Neural cell (in vitro differentiated cells): ENCODE measurements around the gene SCARB1. TPM values are rescaled to one million over a fixed set of nuclear protein-coding genes. Genes with fewer than 3 reads are reported as not detected.

Experiments used
- H2AFZ ChIP-seq: fragments of 200-600, 300-800 bp; sonication (generic), shearing (Covaris generic); 2 replicates; pipeline ENCODE4 v1.6.0; 2014; ENCODE audit warnings: low read depth, mild to moderate bottlenecking, antibody characterized with exemption, low read length, moderate library complexity
- H3F3A ChIP-seq: fragments of 200-600 bp; shearing (Covaris generic); 2 replicates; pipeline ENCODE4 v1.6.1; 2016; ENCODE audit warnings: mild to moderate bottlenecking, moderate library complexity, mixed read lengths, antibody characterized with exemption, low read length; ENCODE audit not compliant: insufficient read depth, poor library complexity, severe bottlenecking
- H3K27ac ChIP-seq: fragments of 200-600, 300-800 bp; sonication (generic), shearing (Covaris generic); 2 replicates; pipeline ENCODE4 v1.5.1; 2014; ENCODE audit warnings: mild to moderate bottlenecking, low read length, moderate library complexity
- H3K27me3 ChIP-seq: fragments of 300-800, 200-600 bp; sonication (generic), shearing (Covaris generic); 2 replicates; pipeline ENCODE4 v1.6.0; 2014; ENCODE audit warnings: mild to moderate bottlenecking, low read depth, low read length, moderate library complexity; ENCODE audit not compliant: insufficient read depth
- H3K36me3 ChIP-seq: fragments of 300-800, 200-600 bp; sonication (generic), shearing (Covaris generic); 2 replicates; pipeline ENCODE4 v1.5.1; 2014; ENCODE audit warnings: mild to moderate bottlenecking, antibody characterized with exemption, low read length, moderate library complexity; ENCODE audit not compliant: insufficient read depth
- H3K4me2 ChIP-seq: fragments of 300-800, 200-600 bp; sonication (generic), shearing (Covaris generic); 2 replicates; pipeline ENCODE4 v1.6.0; 2014; ENCODE audit warnings: mild to moderate bottlenecking, low read length
- H3K4me3 ChIP-seq: fragments of 300-800, 200-600 bp; sonication (generic), shearing (Covaris generic); 2 replicates; pipeline ENCODE4 v1.5.1; 2014; ENCODE audit warnings: mild to moderate bottlenecking, low read length, moderate library complexity
- H3K79me2 ChIP-seq: fragments of 200-600 bp; shearing (Covaris generic); replicated peaks from 2 replicates; pipeline ENCODE4 v1.6.0; 2014; ENCODE audit warnings: mild to moderate bottlenecking, low read length, moderate library complexity; ENCODE audit not compliant: insufficient read depth
- H3K9ac ChIP-seq: fragments of 300-800, 200-600 bp; sonication (generic), shearing (Covaris generic); 2 replicates; pipeline ENCODE4 v1.6.1; 2016; ENCODE audit warnings: mild to moderate bottlenecking, low read length, mixed read lengths
- H3K9me2 ChIP-seq: fragments of 200-600 bp; shearing (Covaris generic); 2 replicates; pipeline ENCODE4 v1.6.1; 2016; ENCODE audit warnings: mild to moderate bottlenecking, low read length, mixed read lengths; ENCODE audit not compliant: insufficient read depth
- H3K9me3 ChIP-seq: fragments of 200-600, 300-800 bp; sonication (generic), shearing (Covaris generic); 2 replicates; pipeline ENCODE4 v1.6.1; 2016; ENCODE audit warnings: mild to moderate bottlenecking, mixed run types, low read length, moderate library complexity, mixed read lengths
- H4K20me1 ChIP-seq: fragments of 200-600 bp; shearing (Covaris generic); 2 replicates; pipeline ENCODE4 v1.6.1; 2016; ENCODE audit warnings: mild to moderate bottlenecking, mixed run types; ENCODE audit not compliant: insufficient read depth
- EP300 ChIP-seq: fragments of 450-650 bp; conservative IDR thresholded peaks from 2 replicates; pipeline ENCODE4 v1.6.1; 2014; ENCODE audit warnings: antibody characterized with exemption, mild to moderate bottlenecking, moderate library complexity; ENCODE audit not compliant: poor library complexity, severe bottlenecking
- EZH2 ChIP-seq: fragments of 200-600, 300-800 bp; shearing (Covaris generic), sonication (generic); IDR thresholded peaks from 2 replicates; pipeline ENCODE4 v1.6.1; 2014; ENCODE audit warnings: antibody characterized with exemption, low read length, borderline replicate concordance, mild to moderate bottlenecking; ENCODE audit not compliant: insufficient read depth, poor library complexity, severe bottlenecking
- MXI1 ChIP-seq: fragments of 450-650 bp; conservative IDR thresholded peaks from 2 replicates; pipeline ENCODE4 v1.6.1; 2014; ENCODE audit warnings: antibody characterized with exemption, mild to moderate bottlenecking; ENCODE audit not compliant: poor library complexity, severe bottlenecking
- POLR2AphosphoS5 ChIP-seq: IDR thresholded peaks from 2 replicates; pipeline ENCODE4 v1.6.1; 2012
- RAD21 ChIP-seq: fragments of 450-650 bp; conservative IDR thresholded peaks from 2 replicates; pipeline ENCODE4 v1.6.1; 2014; ENCODE audit warnings: antibody characterized with exemption, mild to moderate bottlenecking, moderate library complexity
- SMC3 ChIP-seq: fragments of 450-650 bp; conservative IDR thresholded peaks from 2 replicates; pipeline ENCODE4 v1.6.1; 2014; ENCODE audit warnings: antibody characterized with exemption, mild to moderate bottlenecking, moderate library complexity; ENCODE audit not compliant: poor library complexity
- TAF1 ChIP-seq: IDR thresholded peaks from 2 replicates; pipeline ENCODE4 v1.6.1; 2012; ENCODE audit warnings: low read depth
- polyA plus RNA-seq: library from polyadenylated mRNA; depleted of rRNA; stranded (reverse); fragments of >200 nt; gene quantifications from 2 replicates; pipeline ENCODE4 v1.2.3, GENCODE V29; 2014
- TF ChIP-seq, protein P1 (sequence below): IDR thresholded peaks from 2 replicates; pipeline ENCODE4 v1.6.1; 2012; ENCODE audit warnings: borderline replicate concordance
- TF ChIP-seq, protein P2 (sequence below): fragments of 450-650 bp; IDR thresholded peaks from 2 replicates; pipeline ENCODE4 v1.5.1; 2014; ENCODE audit warnings: antibody characterized with exemption, mild to moderate bottlenecking, moderate library complexity; ENCODE audit not compliant: poor library complexity, severe bottlenecking

The SCARB1 gene
- polyA plus RNA-seq, 1 donor from 2014 or later = 5.8 TPM

DNA sequence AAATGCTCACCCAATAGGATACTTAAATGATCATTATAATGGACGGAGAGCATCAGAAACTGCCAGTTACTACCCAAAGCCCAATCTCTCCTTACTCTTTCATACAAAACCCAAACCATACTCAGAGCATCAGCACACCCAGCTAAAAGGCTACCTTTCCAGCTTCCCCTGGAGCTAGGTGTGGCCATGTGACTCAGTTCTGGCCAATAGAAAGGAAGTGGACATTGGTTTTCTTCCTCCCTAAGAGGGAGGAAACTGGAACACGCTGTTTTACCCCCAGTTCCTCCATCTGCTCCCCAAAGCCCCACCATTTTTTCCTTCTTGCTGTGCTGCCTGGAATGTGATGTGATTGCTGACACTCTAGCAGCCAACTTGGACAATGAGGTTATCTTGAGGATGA, 50.7 kb downstream of the SCARB1 start:
- no peaks in the 10 kb centered on the region for H3F3A ChIP-seq
- H3K27ac ChIP-seq = no peak overlapping the region
- H3K9me2 ChIP-seq = no peaks in the 10 kb centered on the region
- H3K27me3 ChIP-seq = no peaks in the 10 kb centered on the region
- no peak overlapping the region for H3K4me3 ChIP-seq
- H3K36me3 ChIP-seq = no peaks in the 10 kb centered on the region
- H4K20me1 ChIP-seq = no peaks in the 10 kb centered on the region
- no peak for TF ChIP-seq EP300
- TF ChIP-seq POLR2AphosphoS5 = no peak
- TF ChIP-seq RAD21 = no peak
- TF ChIP-seq, protein P1, sequence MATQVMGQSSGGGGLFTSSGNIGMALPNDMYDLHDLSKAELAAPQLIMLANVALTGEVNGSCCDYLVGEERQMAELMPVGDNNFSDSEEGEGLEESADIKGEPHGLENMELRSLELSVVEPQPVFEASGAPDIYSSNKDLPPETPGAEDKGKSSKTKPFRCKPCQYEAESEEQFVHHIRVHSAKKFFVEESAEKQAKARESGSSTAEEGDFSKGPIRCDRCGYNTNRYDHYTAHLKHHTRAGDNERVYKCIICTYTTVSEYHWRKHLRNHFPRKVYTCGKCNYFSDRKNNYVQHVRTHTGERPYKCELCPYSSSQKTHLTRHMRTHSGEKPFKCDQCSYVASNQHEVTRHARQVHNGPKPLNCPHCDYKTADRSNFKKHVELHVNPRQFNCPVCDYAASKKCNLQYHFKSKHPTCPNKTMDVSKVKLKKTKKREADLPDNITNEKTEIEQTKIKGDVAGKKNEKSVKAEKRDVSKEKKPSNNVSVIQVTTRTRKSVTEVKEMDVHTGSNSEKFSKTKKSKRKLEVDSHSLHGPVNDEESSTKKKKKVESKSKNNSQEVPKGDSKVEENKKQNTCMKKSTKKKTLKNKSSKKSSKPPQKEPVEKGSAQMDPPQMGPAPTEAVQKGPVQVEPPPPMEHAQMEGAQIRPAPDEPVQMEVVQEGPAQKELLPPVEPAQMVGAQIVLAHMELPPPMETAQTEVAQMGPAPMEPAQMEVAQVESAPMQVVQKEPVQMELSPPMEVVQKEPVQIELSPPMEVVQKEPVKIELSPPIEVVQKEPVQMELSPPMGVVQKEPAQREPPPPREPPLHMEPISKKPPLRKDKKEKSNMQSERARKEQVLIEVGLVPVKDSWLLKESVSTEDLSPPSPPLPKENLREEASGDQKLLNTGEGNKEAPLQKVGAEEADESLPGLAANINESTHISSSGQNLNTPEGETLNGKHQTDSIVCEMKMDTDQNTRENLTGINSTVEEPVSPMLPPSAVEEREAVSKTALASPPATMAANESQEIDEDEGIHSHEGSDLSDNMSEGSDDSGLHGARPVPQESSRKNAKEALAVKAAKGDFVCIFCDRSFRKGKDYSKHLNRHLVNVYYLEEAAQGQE = no peak
- no peak for TF ChIP-seq MXI1
- no peak for TF ChIP-seq EZH2
- TF ChIP-seq SMC3 = no peak
- no peak for TF ChIP-seq TAF1
- TF ChIP-seq, protein P2, sequence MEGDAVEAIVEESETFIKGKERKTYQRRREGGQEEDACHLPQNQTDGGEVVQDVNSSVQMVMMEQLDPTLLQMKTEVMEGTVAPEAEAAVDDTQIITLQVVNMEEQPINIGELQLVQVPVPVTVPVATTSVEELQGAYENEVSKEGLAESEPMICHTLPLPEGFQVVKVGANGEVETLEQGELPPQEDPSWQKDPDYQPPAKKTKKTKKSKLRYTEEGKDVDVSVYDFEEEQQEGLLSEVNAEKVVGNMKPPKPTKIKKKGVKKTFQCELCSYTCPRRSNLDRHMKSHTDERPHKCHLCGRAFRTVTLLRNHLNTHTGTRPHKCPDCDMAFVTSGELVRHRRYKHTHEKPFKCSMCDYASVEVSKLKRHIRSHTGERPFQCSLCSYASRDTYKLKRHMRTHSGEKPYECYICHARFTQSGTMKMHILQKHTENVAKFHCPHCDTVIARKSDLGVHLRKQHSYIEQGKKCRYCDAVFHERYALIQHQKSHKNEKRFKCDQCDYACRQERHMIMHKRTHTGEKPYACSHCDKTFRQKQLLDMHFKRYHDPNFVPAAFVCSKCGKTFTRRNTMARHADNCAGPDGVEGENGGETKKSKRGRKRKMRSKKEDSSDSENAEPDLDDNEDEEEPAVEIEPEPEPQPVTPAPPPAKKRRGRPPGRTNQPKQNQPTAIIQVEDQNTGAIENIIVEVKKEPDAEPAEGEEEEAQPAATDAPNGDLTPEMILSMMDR = no peak
- no peak overlapping the region for H3K9ac ChIP-seq
- no peak overlapping the region for H3K4me2 ChIP-seq
- no peaks in the 10 kb centered on the region for H3K9me3 ChIP-seq
- no peak overlapping the region for H2AFZ ChIP-seq
- H3K79me2 ChIP-seq = no peaks in the 10 kb centered on the region

DNA sequence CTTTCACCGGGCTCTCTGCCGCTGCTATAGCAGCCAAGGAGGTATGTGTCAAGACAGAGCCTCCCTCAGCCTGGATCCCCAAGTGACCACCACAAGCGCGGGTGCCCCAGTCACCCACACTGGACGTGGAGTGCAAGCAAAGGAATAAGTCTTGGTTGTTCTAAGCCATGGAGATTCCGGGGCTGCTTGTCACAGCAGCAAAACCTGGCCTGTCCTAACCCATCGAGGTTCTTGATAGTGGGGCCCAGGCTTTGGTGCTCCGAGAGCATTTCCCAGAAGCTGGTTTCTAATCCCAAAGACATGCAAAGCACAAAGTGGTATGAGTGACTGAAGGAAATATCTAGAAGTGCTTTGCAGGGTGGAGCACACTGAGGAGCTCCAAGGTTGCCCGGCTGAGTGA, 51.3 kb downstream of the SCARB1 start:
- H3K9me3 ChIP-seq = no peaks in the 10 kb centered on the region
- H3K9ac ChIP-seq = no peak overlapping the region
- no peaks in the 10 kb centered on the region for H3K27me3 ChIP-seq
- no peak overlapping the region for H3K4me2 ChIP-seq
- no peaks in the 10 kb centered on the region for H3K36me3 ChIP-seq
- no peaks in the 10 kb centered on the region for H3F3A ChIP-seq
- no peaks in the 10 kb centered on the region for H3K9me2 ChIP-seq
- H3K27ac ChIP-seq = no peak overlapping the region
- no peaks in the 10 kb centered on the region for H4K20me1 ChIP-seq
- no peak overlapping the region for H3K4me3 ChIP-seq
- H2AFZ ChIP-seq = no peak overlapping the region
- H3K79me2 ChIP-seq = no peaks in the 10 kb centered on the region
- TF ChIP-seq EP300 (no peak), SMC3 (no peak), TAF1 (no peak), POLR2AphosphoS5 (no peak), RAD21 (no peak), MXI1 (no peak), EZH2 (no peak)
- TF ChIP-seq, protein P2 = no peak
- TF ChIP-seq, protein P1 = no peak
